Measurements from ENCODE around the gene SORBS1.

GRCh38 chr10:95571390-95571789 is 10.2 kb upstream of the SORBS1 start:
- TF ChIP-seq CTCF (IDR thresholded peaks at IDR 0.05) = no peak
- TF ChIP-seq POLR2A (IDR thresholded peaks at IDR 0.05) = no peak
- no peak for TF ChIP-seq POLR2AphosphoS5 (IDR thresholded peaks at IDR 0.05)
